GM18508 (cell line): ENCODE measurements around the gene SLC9A8.
"Not testable (repeated sequence)": the region's sequence is repeated elsewhere in the genome, so short reads cannot be mapped to it uniquely, and the experiment has no call there.

ENCODE experiments used
- ATAC-seq: cut with Tn5 transposase; IDR thresholded peaks from one replicate; pipeline ENCODE4 v1.9.1; 2021; ENCODE audit warnings: moderate number of reproducible peaks; ENCODE audit not compliant: insufficient read depth, unreplicated experiment

Gene SLC9A8

DNA sequence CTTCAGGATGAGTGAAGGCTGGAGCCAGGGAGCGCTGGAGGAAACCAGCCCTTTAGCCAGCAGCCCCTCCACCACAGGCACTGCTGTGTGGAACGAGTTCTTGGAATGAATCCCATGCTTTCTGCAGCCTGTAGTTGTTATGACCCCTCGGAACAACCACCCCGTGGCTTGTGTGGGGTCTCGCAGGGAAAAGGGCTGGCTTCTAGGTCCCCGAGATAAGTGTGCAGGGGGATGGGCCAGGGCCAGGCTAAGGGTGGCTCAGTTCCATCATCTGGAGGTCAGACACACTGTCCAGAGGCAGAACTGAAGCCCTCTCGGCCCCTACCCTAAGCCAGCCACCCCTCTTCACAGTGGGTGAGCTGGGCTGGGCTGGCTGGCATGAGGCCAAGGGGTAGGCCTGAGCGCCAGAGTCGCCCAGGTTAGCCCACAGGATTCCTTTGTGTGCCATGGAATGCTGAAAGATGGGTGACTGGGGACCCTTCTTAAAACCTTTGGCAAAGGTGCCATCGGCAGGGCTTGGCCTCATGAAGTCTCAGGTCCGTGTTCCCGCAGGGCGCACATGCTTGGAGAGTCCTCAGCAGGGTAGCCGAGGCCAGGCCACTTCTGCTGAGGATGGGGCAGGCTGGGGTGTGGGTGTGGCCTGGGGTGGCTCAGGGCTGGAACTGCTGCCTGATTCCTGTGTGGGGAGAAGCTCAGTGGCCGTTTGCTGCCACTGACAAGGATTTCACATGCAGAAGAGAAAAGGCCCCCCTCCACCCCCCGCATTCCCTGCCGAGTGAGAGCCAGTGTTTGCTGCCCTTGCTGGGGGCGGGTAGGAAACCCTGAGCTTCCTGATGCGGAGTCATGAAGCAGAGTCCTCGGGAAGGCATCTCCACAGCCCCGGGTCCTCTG, 78.1 kb downstream of the SLC9A8 start:
- no peak for ATAC-seq

GRCh38 chr20:49891476-49892110, 79.0 kb downstream of the SLC9A8 start:
- ATAC-seq: no peak

DNA sequence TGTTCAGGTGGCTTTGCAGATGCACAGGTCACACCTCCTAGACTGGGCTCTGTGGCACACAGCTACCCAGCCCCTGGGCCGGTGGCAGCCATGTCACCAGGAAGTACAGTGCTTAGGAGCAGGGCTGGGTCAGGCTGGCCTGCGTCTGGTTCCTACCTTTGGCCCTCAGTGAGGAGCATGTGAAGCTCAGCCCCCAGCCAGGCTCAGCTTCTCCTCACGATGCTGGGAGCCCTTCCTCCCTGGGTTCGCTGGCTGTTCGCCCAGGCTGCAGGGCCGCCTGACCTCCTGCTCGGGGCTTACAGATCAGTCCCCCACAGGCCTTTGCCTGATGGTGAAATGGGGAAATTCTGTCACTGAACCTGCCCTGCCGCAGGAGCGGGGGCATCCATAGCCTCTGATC, 79.6 kb downstream of the SLC9A8 start:
- ATAC-seq: no peak

- no peak for ATAC-seq
Observed at GRCh38 chr20:49892817-49893216, 80.2 kb downstream of the SLC9A8 start.

- ATAC-seq: no peak
Observed at GRCh38 chr20:49893242-49894072, 80.8 kb downstream of the SLC9A8 start.

DNA sequence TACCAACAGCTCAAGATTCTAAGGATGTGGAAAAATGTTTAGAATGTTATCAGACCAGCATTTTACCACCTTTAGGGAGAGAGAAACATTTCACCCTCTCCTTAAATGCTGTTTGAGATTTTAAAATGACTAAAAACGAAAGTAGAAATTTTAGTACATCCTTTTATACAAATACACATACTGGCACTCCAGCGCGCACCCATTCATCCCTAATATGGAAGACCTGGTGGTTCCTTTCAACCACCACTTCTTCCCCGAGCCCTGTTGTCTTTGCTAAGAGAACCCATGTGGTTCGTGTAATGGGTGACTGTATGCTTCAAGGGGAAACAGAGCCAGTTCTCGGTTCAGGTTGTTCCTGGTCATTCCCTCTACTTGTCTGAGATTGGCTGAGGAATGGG, 81.4 kb downstream of the SLC9A8 start:
- ATAC-seq: no peak

GRCh38 chr20:49895474-49896093, 83.0 kb downstream of the SLC9A8 start:
- not testable (repeated sequence) for ATAC-seq

DNA sequence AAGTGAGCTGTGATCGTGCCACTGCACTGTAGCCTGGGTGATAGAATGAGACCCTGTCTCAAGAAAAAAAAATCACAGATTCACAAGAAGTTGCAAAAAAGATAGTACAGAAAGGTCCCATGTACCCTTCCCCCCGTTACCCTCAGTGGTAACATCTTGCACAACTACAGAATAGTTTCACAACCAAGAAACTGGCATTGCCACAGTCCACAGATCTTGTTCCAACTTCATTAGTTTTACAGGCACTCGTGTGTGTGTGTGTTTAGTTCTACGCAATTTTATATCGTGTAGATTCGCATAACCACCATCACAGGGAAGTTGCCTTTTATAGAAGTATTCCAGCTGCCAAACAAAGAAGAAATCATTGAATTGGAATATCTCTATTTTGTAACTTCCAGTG, 83.6 kb downstream of the SLC9A8 start:
- ATAC-seq: no peak

- no peak for ATAC-seq
Observed at GRCh38 chr20:49899541-49900383, 87.1 kb downstream of the SLC9A8 start.

DNA sequence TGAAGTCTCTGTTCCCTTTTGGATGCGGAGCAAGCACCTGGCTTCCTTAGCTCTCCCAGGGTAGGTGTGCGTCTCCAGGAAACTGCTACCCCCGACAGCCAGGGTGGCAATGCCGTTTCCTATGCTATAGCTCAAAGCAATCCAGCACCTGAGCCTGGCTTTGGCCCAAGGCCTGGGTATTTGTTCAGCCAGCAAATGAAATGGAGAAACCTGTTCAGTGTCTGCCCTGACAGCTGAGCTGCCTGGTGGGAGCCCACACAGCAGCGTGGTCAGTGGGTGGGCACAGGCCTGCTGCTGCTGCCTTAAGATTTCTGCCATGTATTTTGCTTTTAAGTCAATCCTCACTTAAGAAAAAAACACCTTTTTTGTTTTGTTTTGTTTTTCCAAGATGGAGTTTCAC, 89.0 kb downstream of the SLC9A8 start:
- ATAC-seq: no peak

GRCh38 chr20:49904440-49905214, 92.0 kb downstream of the SLC9A8 start:
- ATAC-seq: no peak

GRCh38 chr20:49905415-49906091, 92.9 kb downstream of the SLC9A8 start:
- no peak for ATAC-seq

DNA sequence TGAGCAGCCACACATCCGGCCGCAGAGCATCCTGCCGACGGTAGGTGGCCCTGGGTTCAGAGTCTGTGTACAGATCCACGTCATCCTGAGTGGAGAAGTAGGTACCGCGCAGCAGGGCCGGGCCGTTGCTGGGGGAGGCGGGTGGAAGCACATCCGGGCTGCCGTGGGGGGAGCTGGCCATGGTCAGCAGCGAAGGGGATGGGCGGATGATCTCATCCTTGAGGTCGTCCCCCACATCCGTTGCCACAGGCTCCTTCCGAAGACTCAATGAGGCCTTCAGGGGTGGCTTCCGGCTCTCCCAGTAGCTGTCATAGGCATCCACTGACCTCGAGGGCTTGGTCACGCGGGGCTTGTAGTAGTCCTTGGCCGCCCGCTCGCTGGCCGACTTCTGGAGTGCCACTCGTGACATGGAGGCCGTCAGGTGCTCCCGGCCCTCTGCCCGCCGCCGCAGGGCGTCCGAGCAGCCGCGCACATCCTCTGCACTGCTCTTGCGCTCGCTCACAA, 93.5 kb downstream of the SLC9A8 start:
- ATAC-seq: no peak

DNA sequence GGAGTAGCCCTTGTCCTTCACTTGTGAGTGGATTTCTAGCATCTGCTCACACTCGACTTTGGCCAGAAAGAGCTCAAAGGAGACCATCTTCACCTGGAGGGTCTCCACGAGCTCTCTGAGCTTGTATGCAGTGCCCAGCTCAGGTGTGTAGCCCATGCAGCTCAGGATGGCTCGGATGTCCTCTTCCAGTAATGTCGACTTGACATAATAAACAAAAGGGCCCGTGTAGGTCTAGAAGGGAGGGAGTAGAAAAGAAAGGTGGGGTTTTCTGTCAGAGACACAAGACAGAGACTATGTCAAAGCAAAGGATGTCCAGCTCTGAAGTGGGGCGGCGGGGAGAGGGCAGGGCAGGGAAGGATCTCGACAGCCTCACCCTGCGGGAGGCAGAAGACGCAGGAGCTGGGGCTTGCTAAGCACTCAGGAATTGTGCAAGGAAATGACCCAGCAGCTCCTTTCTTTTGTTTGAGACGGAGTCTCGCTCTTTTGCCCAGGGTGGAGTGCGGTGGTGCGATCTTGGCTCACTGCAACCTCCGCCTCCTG, 94.1 kb downstream of the SLC9A8 start:
- ATAC-seq: no peak

DNA sequence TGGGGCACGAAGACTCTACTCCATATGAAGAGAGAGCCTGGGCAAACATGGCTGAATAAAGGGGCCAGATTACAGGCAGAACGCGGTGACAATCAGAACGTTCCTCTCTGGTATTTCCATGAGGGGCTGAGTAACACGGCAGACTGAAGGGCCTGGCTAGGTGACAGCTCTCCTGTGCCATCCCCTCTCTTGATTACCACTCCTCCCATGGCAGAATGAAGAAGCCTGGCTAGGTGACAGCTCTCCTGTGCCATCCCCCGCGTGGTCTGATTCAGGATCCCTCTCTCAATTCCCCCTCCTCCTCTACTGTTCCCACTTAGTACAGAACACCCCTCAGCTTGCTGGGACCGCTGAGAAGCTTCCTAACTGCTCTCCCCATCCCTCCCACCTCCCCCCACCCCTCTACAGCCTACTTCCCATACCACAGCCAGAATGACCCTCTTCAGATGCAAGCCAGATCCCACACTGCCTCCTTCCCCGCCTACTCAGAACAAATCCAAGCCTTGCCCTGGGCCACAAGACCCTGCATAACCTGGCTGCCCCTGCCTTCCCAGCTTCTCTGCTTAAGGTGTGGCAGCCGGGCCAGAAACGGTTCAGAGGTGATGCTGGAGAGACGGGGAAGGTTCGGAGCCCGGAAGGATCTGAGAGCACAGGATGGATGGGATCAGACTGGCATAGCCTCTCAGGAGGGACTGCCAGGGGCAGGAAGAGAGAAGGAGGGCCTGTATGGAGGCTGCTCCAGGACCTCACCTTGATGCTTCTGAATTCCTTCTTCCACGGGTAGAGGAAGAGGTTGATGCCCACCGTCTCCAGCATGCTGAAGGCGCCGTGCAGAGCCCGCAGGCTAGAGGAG, 95.0 kb downstream of the SLC9A8 start:
- no peak for ATAC-seq

GRCh38 chr20:49908258-49908565, 95.6 kb downstream of the SLC9A8 start:
- no peak for ATAC-seq
